ENCODE measurements around the gene PSMC5.

Gene PSMC5

GRCh38 chr17:63824362-63824761, 2.9 kb upstream of the PSMC5 start:
- Histone ChIP-seq H3K4me3 (ENCODE audit: low read length) (no peak overlapping the region), H3K4me1 (ENCODE audit: control insufficient read depth, insufficient read depth, low read length) (peaks cover 17% of the 10 kb centered on the region), H3K9ac (ENCODE audit: low read length) (no peak overlapping the region), H3K36me3 (ENCODE audit: control insufficient read depth, insufficient read depth, low read length) (peaks cover 51% of the 10 kb centered on the region), H3K27me3 (ENCODE audit: control insufficient read depth, insufficient read depth, low read length) (no peaks in the 10 kb centered on the region), H3K27ac (ENCODE audit: low read depth, low read length) (no peak overlapping the region)

- Histone ChIP-seq H3K36me3 (ENCODE audit: control insufficient read depth, insufficient read depth, low read length) (peaks cover 58% of the 10 kb centered on the region), H3K4me1 (ENCODE audit: control insufficient read depth, insufficient read depth, low read length) (peaks cover 17% of the 10 kb centered on the region), H3K27me3 (ENCODE audit: control insufficient read depth, insufficient read depth, low read length) (no peaks in the 10 kb centered on the region), H3K27ac (ENCODE audit: low read depth, low read length) (peak overlapping the region; percentile 96), H3K9ac (ENCODE audit: low read length) (peak overlapping the region; percentile 20), H3K4me3 (ENCODE audit: low read length) (peak overlapping the region; percentile 69)
Measured at GRCh38 chr17:63826468-63827001, 696 bp upstream of the PSMC5 start.

GRCh38 chr17:63827801-63828221, 580 bp downstream of the PSMC5 start:
- H3K4me1 ChIP-seq (ENCODE audit: control insufficient read depth, insufficient read depth, low read length): peaks cover 17% of the 10 kb centered on the region
- peak overlapping the region; percentile 69 for H3K4me3 ChIP-seq (ENCODE audit: low read length)
- no peaks in the 10 kb centered on the region for H3K27me3 ChIP-seq (ENCODE audit: control insufficient read depth, insufficient read depth, low read length)
- H3K36me3 ChIP-seq (ENCODE audit: control insufficient read depth, insufficient read depth, low read length): peaks cover 60% of the 10 kb centered on the region
- H3K9ac ChIP-seq (ENCODE audit: low read length): peak overlapping the region; percentile 61
- peak overlapping the region; percentile 96 for H3K27ac ChIP-seq (ENCODE audit: low read depth, low read length)

GRCh38 chr17:63828936-63829335, 1.7 kb downstream of the PSMC5 start:
- Histone ChIP-seq H3K27ac (ENCODE audit: low read depth, low read length) (no peak overlapping the region), H3K27me3 (ENCODE audit: control insufficient read depth, insufficient read depth, low read length) (no peaks in the 10 kb centered on the region), H3K4me3 (ENCODE audit: low read length) (no peak overlapping the region), H3K9ac (ENCODE audit: low read length) (no peak overlapping the region), H3K36me3 (ENCODE audit: control insufficient read depth, insufficient read depth, low read length) (peaks cover 61% of the 10 kb centered on the region), H3K4me1 (ENCODE audit: control insufficient read depth, insufficient read depth, low read length) (peaks cover 17% of the 10 kb centered on the region)

- no peak overlapping the region for H3K27ac ChIP-seq (ENCODE audit: low read depth, low read length)
- no peak overlapping the region for H3K9ac ChIP-seq (ENCODE audit: low read length)
- H3K27me3 ChIP-seq (ENCODE audit: control insufficient read depth, insufficient read depth, low read length): no peaks in the 10 kb centered on the region
- peaks cover 57% of the 10 kb centered on the region for H3K36me3 ChIP-seq (ENCODE audit: control insufficient read depth, insufficient read depth, low read length)
- no peak overlapping the region for H3K4me3 ChIP-seq (ENCODE audit: low read length)
- peaks cover 17% of the 10 kb centered on the region for H3K4me1 ChIP-seq (ENCODE audit: control insufficient read depth, insufficient read depth, low read length)
Measured at GRCh38 chr17:63830278-63830677, 3.0 kb downstream of the PSMC5 start.

- Histone ChIP-seq H3K27ac (ENCODE audit: low read depth, low read length) (no peak overlapping the region), H3K4me1 (ENCODE audit: control insufficient read depth, insufficient read depth, low read length) (peaks cover 14% of the 10 kb centered on the region), H3K36me3 (ENCODE audit: control insufficient read depth, insufficient read depth, low read length) (peaks cover 53% of the 10 kb centered on the region), H3K9ac (ENCODE audit: low read length) (no peak overlapping the region), H3K4me3 (ENCODE audit: low read length) (no peak overlapping the region), H3K27me3 (ENCODE audit: control insufficient read depth, insufficient read depth, low read length) (no peaks in the 10 kb centered on the region)
Measured at GRCh38 chr17:63830904-63831491, 3.8 kb downstream of the PSMC5 start.

- no peak overlapping the region for H3K4me3 ChIP-seq (ENCODE audit: low read length)
- peaks cover 10% of the 10 kb centered on the region for H3K4me1 ChIP-seq (ENCODE audit: control insufficient read depth, insufficient read depth, low read length)
- no peak overlapping the region for H3K27ac ChIP-seq (ENCODE audit: low read depth, low read length)
- H3K9ac ChIP-seq (ENCODE audit: low read length): no peak overlapping the region
- peaks cover 53% of the 10 kb centered on the region for H3K36me3 ChIP-seq (ENCODE audit: control insufficient read depth, insufficient read depth, low read length)
- H3K27me3 ChIP-seq (ENCODE audit: control insufficient read depth, insufficient read depth, low read length): no peaks in the 10 kb centered on the region
Measured at GRCh38 chr17:63831505-63831904, 4.3 kb downstream of the PSMC5 start.

- no peak overlapping the region for H3K9ac ChIP-seq (ENCODE audit: low read length)
- peaks cover 10% of the 10 kb centered on the region for H3K4me1 ChIP-seq (ENCODE audit: control insufficient read depth, insufficient read depth, low read length)
- H3K27me3 ChIP-seq (ENCODE audit: control insufficient read depth, insufficient read depth, low read length): no peaks in the 10 kb centered on the region
- H3K36me3 ChIP-seq (ENCODE audit: control insufficient read depth, insufficient read depth, low read length): peaks cover 55% of the 10 kb centered on the region
- H3K4me3 ChIP-seq (ENCODE audit: low read length): no peak overlapping the region
- no peak overlapping the region for H3K27ac ChIP-seq (ENCODE audit: low read depth, low read length)
Measured at GRCh38 chr17:63832014-63832413, 4.8 kb downstream of the PSMC5 start.

GRCh38 chr17:63832455-63832854, 5.2 kb downstream of the PSMC5 start:
- H3K36me3 ChIP-seq (ENCODE audit: control insufficient read depth, insufficient read depth, low read length): peaks cover 58% of the 10 kb centered on the region
- no peaks in the 10 kb centered on the region for H3K27me3 ChIP-seq (ENCODE audit: control insufficient read depth, insufficient read depth, low read length)
- no peak overlapping the region for H3K27ac ChIP-seq (ENCODE audit: low read depth, low read length)
- no peak overlapping the region for H3K9ac ChIP-seq (ENCODE audit: low read length)
- peaks cover 10% of the 10 kb centered on the region for H3K4me1 ChIP-seq (ENCODE audit: control insufficient read depth, insufficient read depth, low read length)
- no peak overlapping the region for H3K4me3 ChIP-seq (ENCODE audit: low read length)

GRCh38 chr17:63833026-63833740, 6.0 kb downstream of the PSMC5 start:
- peaks cover 58% of the 10 kb centered on the region for H3K36me3 ChIP-seq (ENCODE audit: control insufficient read depth, insufficient read depth, low read length)
- no peak overlapping the region for H3K4me3 ChIP-seq (ENCODE audit: low read length)
- no peak overlapping the region for H3K27ac ChIP-seq (ENCODE audit: low read depth, low read length)
- H3K9ac ChIP-seq (ENCODE audit: low read length): no peak overlapping the region
- H3K4me1 ChIP-seq (ENCODE audit: control insufficient read depth, insufficient read depth, low read length): peaks cover 14% of the 10 kb centered on the region
- no peaks in the 10 kb centered on the region for H3K27me3 ChIP-seq (ENCODE audit: control insufficient read depth, insufficient read depth, low read length)

- Histone ChIP-seq H3K4me3 (ENCODE audit: low read length) (no peak overlapping the region), H3K36me3 (ENCODE audit: control insufficient read depth, insufficient read depth, low read length) (peaks cover 58% of the 10 kb centered on the region), H3K27ac (ENCODE audit: low read depth, low read length) (no peak overlapping the region), H3K27me3 (ENCODE audit: control insufficient read depth, insufficient read depth, low read length) (no peaks in the 10 kb centered on the region), H3K4me1 (ENCODE audit: control insufficient read depth, insufficient read depth, low read length) (peaks cover 9% of the 10 kb centered on the region), H3K9ac (ENCODE audit: low read length) (no peak overlapping the region)
Measured at GRCh38 chr17:63833741-63834373, 6.6 kb downstream of the PSMC5 start.

GRCh38 chr17:63834431-63835166, 7.4 kb downstream of the PSMC5 start:
- peaks cover 15% of the 10 kb centered on the region for H3K4me1 ChIP-seq (ENCODE audit: control insufficient read depth, insufficient read depth, low read length)
- H3K27me3 ChIP-seq (ENCODE audit: control insufficient read depth, insufficient read depth, low read length): no peaks in the 10 kb centered on the region
- H3K9ac ChIP-seq (ENCODE audit: low read length): no peak overlapping the region
- no peak overlapping the region for H3K27ac ChIP-seq (ENCODE audit: low read depth, low read length)
- peaks cover 53% of the 10 kb centered on the region for H3K36me3 ChIP-seq (ENCODE audit: control insufficient read depth, insufficient read depth, low read length)
- H3K4me3 ChIP-seq (ENCODE audit: low read length): no peak overlapping the region

All from rectal smooth muscle tissue (tissue), 1 donor.